K562 (cell line): ENCODE results near the gene C14orf39. TPM values are rescaled to one million over a fixed set of nuclear protein-coding genes. Genes with fewer than 3 reads are reported as not detected.
A peak's percentile ranks its signal among the peaks of the same experiment; 100 is the strongest.

Source experiments
- ATAC-seq: fragments of 200-7000 bp; cut with Tn5 transposase; 3 replicates; pipeline ENCODE4 v1.9.1; 2020; ENCODE audit warnings: moderate library complexity
- BruUV-seq: library from RNA; stranded (reverse); fragments of 400-500 nt; replicated peaks from 2 replicates; lab custom pipeline; 2021; lab: Mats Ljungman, UMichigan
- CTCF ChIA-PET: fragments of 300-600 bp; formaldehyde crosslinking; extraction: SDS; loops from one replicate; lab custom pipeline; 2021; ENCODE audit warnings: low intra/inter-chr PET ratio; lab: Yijun Ruan, JAX
- POLR2A ChIA-PET: fragments of 300-600, 350-650 bp; sonication (Branson Sonifier 250); formaldehyde crosslinking; extraction: SDS; loops from one replicate; lab custom pipeline; 2021; ENCODE audit warnings: antibody characterized with exemption, inconsistent platforms; lab: Yijun Ruan, JAX
- DNase-seq, 4 experiments: peaks; one replicate each; pipeline versions ENCODE4 v3.0.0 to v3.0.0-alpha.2; 2011 to 2018; ENCODE audit warnings: low spot score in 3 of 4, mixed read lengths in 3 of 4; ENCODE audit errors: extremely low read depth in 1 of 4
- FAIRE-seq: peaks from 2 replicates; lab custom pipeline; 2011; peaks lifted over from hg19 to GRCh38; lab: Jason Lieb, UNC
- H2AFZ ChIP-seq: 2 replicates; pipeline ENCODE4 v1.6.0; 2011; ENCODE audit warnings: low read depth, low read length, control low read depth, inconsistent platforms
- H3K27ac ChIP-seq: fragments of 200-600 bp; 3 replicates; pipeline ENCODE4 v1.8.0; 2011; ENCODE audit warnings: low read depth, mild to moderate bottlenecking, control low read depth, inconsistent platforms, low read length, moderate library complexity, mixed read lengths; ENCODE audit errors: extremely low read depth
- H3K27me3 ChIP-seq, 2 experiments: fragments of 300-600 bp in 1 of 2; 2 replicates in 1 of 2; 3 replicates in 1 of 2; pipeline versions ENCODE4 v1.6.0 to v1.8.0; 2011; ENCODE audit warnings: inconsistent platforms in 2 of 2, low read length in 2 of 2, mild to moderate bottlenecking in 1 of 2, mixed read lengths in 1 of 2, moderate library complexity in 1 of 2; ENCODE audit not compliant: control insufficient read depth in 2 of 2, insufficient read depth in 2 of 2
- H3K36me3 ChIP-seq: fragments of 300-600 bp; 3 replicates; pipeline ENCODE4 v1.8.0; 2011; ENCODE audit warnings: mild to moderate bottlenecking, low read length, inconsistent platforms; ENCODE audit not compliant: control insufficient read depth, insufficient read depth
- H3K4me1 ChIP-seq, 2 experiments: fragments of 200-600 bp in 1 of 2; replicated peaks in 1 of 2; 2 replicates in 1 of 2; 3 replicates in 1 of 2; pipeline versions ENCODE4 v1.5.1 to v1.8.0; 2011; ENCODE audit warnings: inconsistent platforms in 2 of 2, low read length in 2 of 2, mild to moderate bottlenecking in 1 of 2, mixed read lengths in 1 of 2, moderate library complexity in 1 of 2; ENCODE audit not compliant: control insufficient read depth in 2 of 2, insufficient read depth in 2 of 2
- H3K4me2 ChIP-seq: 2 replicates; pipeline ENCODE4 v1.6.1; 2011; ENCODE audit warnings: low read length, control low read depth, inconsistent platforms, mixed read lengths; ENCODE audit not compliant: insufficient read depth
- H3K4me3 ChIP-seq: fragments of 200-600 bp; sonication (generic), shearing (Covaris generic); 2 replicates; pipeline ENCODE4 v1.5.1; 2016; ENCODE audit warnings: control low read depth, inconsistent platforms
- H3K79me2 ChIP-seq: fragments of 200-600 bp; 3 replicates; pipeline ENCODE4 v1.8.0; 2011; ENCODE audit warnings: low read length, inconsistent platforms; ENCODE audit not compliant: control insufficient read depth, insufficient read depth
- H3K9ac ChIP-seq, 2 experiments: 2 replicates each; pipeline versions ENCODE4 v1.6.0 to v1.6.1; 2011; ENCODE audit warnings: low read depth in 2 of 2, low read length in 2 of 2, control low read depth in 1 of 2, inconsistent platforms in 1 of 2, mild to moderate bottlenecking in 1 of 2, mixed read lengths in 1 of 2; ENCODE audit not compliant: insufficient read depth in 1 of 2
- H3K9me1 ChIP-seq: one replicate; pipeline ENCODE4 v1.6.0; 2011; ENCODE audit warnings: inconsistent platforms, mild to moderate bottlenecking, low read length, moderate library complexity; ENCODE audit not compliant: control insufficient read depth, insufficient read depth
- H3K9me3 ChIP-seq: replicated peaks from 2 replicates; pipeline ENCODE4 v1.5.1; 2011; ENCODE audit warnings: low read depth, low read length, inconsistent platforms; ENCODE audit not compliant: control insufficient read depth, insufficient read depth
- H4K20me1 ChIP-seq: replicated peaks from 2 replicates; pipeline ENCODE4 v1.6.1; 2011; ENCODE audit warnings: low read length, inconsistent platforms, mixed read lengths; ENCODE audit not compliant: control insufficient read depth, insufficient read depth
- U2AF2 ChIP-seq: fragments of 200-400 bp; formaldehyde crosslinking; optimal IDR thresholded peaks from 2 replicates; pipeline ENCODE3; 2017; ENCODE audit warnings: low read depth, mild to moderate bottlenecking, low read length
- ZNF224 ChIP-seq: sonication (generic); formaldehyde crosslinking; IDR thresholded peaks from 2 replicates; pipeline ENCODE4 v1.8.0; 2022; ENCODE audit warnings: mild to moderate bottlenecking, missing genetic modification reagents
- ZNF316 ChIP-seq: fragments of 450-650 bp; IDR thresholded peaks from 2 replicates; pipeline ENCODE4 v1.6.1; 2016
- WGBS: fragments of 100-300 bp; shearing (Covaris generic); methylation state at CpG from one replicate; pipeline ENCODE4 v1.1.6; 2016; ENCODE audit warnings: low coverage, mixed read lengths; ENCODE audit not compliant: insufficient coverage; ENCODE audit errors: missing lambda C conversion rate; 5-methylcytosine and 5-hydroxymethylcytosine counted together
- in situ Hi-C: fragments of 300-500 bp; cut with MboI; formaldehyde crosslinking; loops from 4 replicates; pipeline ENCODE4 v1.15.0; 2018; ENCODE audit warnings: inconsistent platforms, mixed read lengths
- intact Hi-C: fragments of 100-400 bp; cut with micrococcal nuclease; formaldehyde crosslinking; loops from 2 replicates; pipeline ENCODE4 v1.14.2; 2022
- polyA plus RNA-seq, 8 experiments: library from polyadenylated mRNA; depleted of rRNA in 4 of 8; stranded (reverse) in 5 of 8; unstranded in 3 of 8; fragments of >200 nt; fragmentation: Nextera tagmentation in 2 of 8; fragmentation: Illumina TruSeq in 1 of 8; extraction: Ambion mirVana in 2 of 8; extraction: Trizol in 1 of 8; gene quantifications; 2 replicates each; pipeline versions ENCODE4 v1.2.1 to v1.2.3, GENCODE V29; 2011 to 2014; ENCODE audit warnings: inconsistent platforms in 1 of 8, missing spikeins in 1 of 8
- total RNA-seq, 7 experiments: library from RNA; depleted of rRNA in 6 of 7; stranded (reverse); fragments of >200 nt in 6 of 7; fragmentation: Illumina TruSeq in 2 of 7; extraction: Trizol in 2 of 7; gene quantifications; 2 replicates each; pipeline versions ENCODE4 v1.2.1 to v1.2.3, GENCODE V29; 2011 to 2021; ENCODE audit warnings: low replicate concordance in 1 of 7
- TF ChIP-seq, protein P1 (sequence below): fragments of 450-650 bp; IDR thresholded peaks from 2 replicates; pipeline ENCODE4 v1.6.1; 2016; ENCODE audit warnings: antibody characterized with exemption

C14orf39 gene
- total and polyA plus RNA-seq, 9 of the 15 experiments (the other 6 are each of a cell fraction or from before 2014, with no cell fraction given): 0.54 to 6.7 (median 1.4) TPM

GRCh38 chr14:60505448-60505847 is 19.6 kb upstream of the C14orf39 start:
- DNase-seq: no peak
- H3K79me2 ChIP-seq: no peaks in the 10 kb centered on the region
- no peak overlapping the region for H3K4me2 ChIP-seq
- H3K4me3 ChIP-seq: no peak overlapping the region
- peaks cover 0 to 9% of the 10 kb centered on the region in 2 experiments; a peak in 1 of 5 replicates for H3K4me1 ChIP-seq
- TF ChIP-seq, protein P1, sequence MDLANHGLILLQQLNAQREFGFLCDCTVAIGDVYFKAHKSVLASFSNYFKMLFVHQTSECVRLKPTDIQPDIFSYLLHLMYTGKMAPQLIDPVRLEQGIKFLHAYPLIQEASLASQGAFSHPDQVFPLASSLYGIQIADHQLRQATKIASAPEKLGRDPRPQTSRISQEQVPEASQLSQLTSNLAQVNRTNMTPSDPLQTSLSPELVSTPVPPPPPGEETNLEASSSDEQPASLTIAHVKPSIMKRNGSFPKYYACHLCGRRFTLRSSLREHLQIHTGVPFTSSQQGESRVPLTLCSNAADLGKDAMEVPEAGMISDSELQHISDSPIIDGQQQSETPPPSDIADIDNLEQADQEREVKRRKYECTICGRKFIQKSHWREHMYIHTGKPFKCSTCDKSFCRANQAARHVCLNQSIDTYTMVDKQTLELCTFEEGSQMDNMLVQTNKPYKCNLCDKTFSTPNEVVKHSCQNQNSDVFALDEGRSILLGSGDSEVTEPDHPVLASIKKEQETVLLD: no peak
- 0 out of 2 replicates have a peak, but pooled peaks have one; percentile 21 for TF ChIP-seq ZNF316
- TF ChIP-seq, all 486 proteins: peak for 1
- ChIA-PET CTCF (no interaction called here), POLR2A (no interaction called here)
- H3K27me3 ChIP-seq: peaks cover 19 to 43% of the 10 kb centered on the region in 2 experiments; a peak in 4 of 5 replicates
- no peaks in the 10 kb centered on the region for H3K36me3 ChIP-seq
- no peaks in the 10 kb centered on the region for H4K20me1 ChIP-seq
- no peaks in the 10 kb centered on the region for H3K9me1 ChIP-seq
- no peaks in the 10 kb centered on the region for H3K9me3 ChIP-seq
- intact Hi-C loops: no loop called here
- no peak for ATAC-seq
- no TSS peak for BruUV-seq
- no peak overlapping the region for H2AFZ ChIP-seq
- FAIRE-seq: no peak
- in situ Hi-C loops: no loop called here
- H3K27ac ChIP-seq: no peak overlapping the region
- H3K9ac ChIP-seq: no peak overlapping the region
- 0% methylated on average over 2 of the region's 2 CpGs for WGBS

GRCh38 chr14:60502541-60502940 is 16.7 kb upstream of the C14orf39 start:
- H3K27me3 ChIP-seq: peaks cover 10 to 17% of the 10 kb centered on the region in 2 experiments; a peak in 4 of 5 replicates
- no peaks in the 10 kb centered on the region for H4K20me1 ChIP-seq
- intact Hi-C loops (no loop called here), in situ Hi-C loops (no loop called here)
- TF ChIP-seq ZNF224 (CRISPR knock-in tag) (no peak), U2AF2 (no peak)
- H3K9me3 ChIP-seq: no peaks in the 10 kb centered on the region
- H3K9me1 ChIP-seq: no peaks in the 10 kb centered on the region
- no peak overlapping the region for H3K27ac ChIP-seq
- POLR2A ChIA-PET: no interaction called here
- H3K4me1 ChIP-seq: peaks cover 0 to 5% of the 10 kb centered on the region in 2 experiments; a peak in 1 of 5 replicates
- H3K36me3 ChIP-seq: no peaks in the 10 kb centered on the region
- H3K4me2 ChIP-seq: no peak overlapping the region
- FAIRE-seq (no peak), DNase-seq (no peak), ATAC-seq (no peak)
- H3K9ac ChIP-seq: no peak overlapping the region
- H3K4me3 ChIP-seq: no peak overlapping the region
- no peak overlapping the region for H2AFZ ChIP-seq
- H3K79me2 ChIP-seq: no peaks in the 10 kb centered on the region
- CTCF ChIA-PET: no interaction called here
- BruUV-seq: no TSS peak
